Right atrium auricular region (tissue), 2 donors: ENCODE results near the gene SPRTN. TPM values are rescaled to one million over a fixed set of nuclear protein-coding genes. Genes with fewer than 3 reads are reported as not detected.
A peak's percentile ranks its signal among the peaks of the same experiment; 100 is the strongest.

ENCODE experiments used
- DNase-seq: peaks from one replicate; pipeline ENCODE4 v3.0.0-alpha.2; 2019; ENCODE audit warnings: low spot score
- H3K27ac ChIP-seq, 2 donors: fragments of 200-600 bp; sonication (generic); 1 replicate in 1 of 2; 2 replicates in 1 of 2; pipeline ENCODE4 v1.5.1; 2016 to 2019
- H3K27me3 ChIP-seq, 2 donors: fragments of 200-600 bp; sonication (generic); one replicate each; pipeline versions ENCODE4 v1.5.1 to v1.6.0; 2017 to 2019
- H3K36me3 ChIP-seq: fragments of 200-600 bp; sonication (generic); one replicate; pipeline ENCODE4 v1.5.1; 2016
- H3K4me1 ChIP-seq, 2 donors: fragments of 200-600 bp; sonication (generic); one replicate each; pipeline versions ENCODE4 v1.5.1 to v1.6.0; 2017 to 2019
- H3K4me3 ChIP-seq, 2 donors: fragments of 200-600 bp; sonication (generic); 1 replicate in 1 of 2; 2 replicates in 1 of 2; pipeline ENCODE4 v1.5.1; 2017 to 2019; ENCODE audit warnings: mild to moderate bottlenecking in 1 of 2, moderate library complexity in 1 of 2
- H3K9me3 ChIP-seq, 2 donors: fragments of 200-600 bp; sonication (generic); one replicate each; pipeline ENCODE4 v1.5.1; 2019
- CTCF ChIP-seq, 2 donors: fragments of 200-600 bp; sonication (generic); IDR thresholded peaks; one replicate each; pipeline ENCODE4 v1.5.1; 2019; ENCODE audit warnings: antibody characterized with exemption in 2 of 2
- total RNA-seq, 2 donors: library from RNA; depleted of rRNA; stranded (reverse); fragments of >200 nt; gene quantifications; one replicate each; pipeline ENCODE4 v1.1.0, GENCODE V29; 2016

The SPRTN gene
- 1 to 10 TPM; 8.9 to 9.1 TPM for total RNA-seq

DNA sequence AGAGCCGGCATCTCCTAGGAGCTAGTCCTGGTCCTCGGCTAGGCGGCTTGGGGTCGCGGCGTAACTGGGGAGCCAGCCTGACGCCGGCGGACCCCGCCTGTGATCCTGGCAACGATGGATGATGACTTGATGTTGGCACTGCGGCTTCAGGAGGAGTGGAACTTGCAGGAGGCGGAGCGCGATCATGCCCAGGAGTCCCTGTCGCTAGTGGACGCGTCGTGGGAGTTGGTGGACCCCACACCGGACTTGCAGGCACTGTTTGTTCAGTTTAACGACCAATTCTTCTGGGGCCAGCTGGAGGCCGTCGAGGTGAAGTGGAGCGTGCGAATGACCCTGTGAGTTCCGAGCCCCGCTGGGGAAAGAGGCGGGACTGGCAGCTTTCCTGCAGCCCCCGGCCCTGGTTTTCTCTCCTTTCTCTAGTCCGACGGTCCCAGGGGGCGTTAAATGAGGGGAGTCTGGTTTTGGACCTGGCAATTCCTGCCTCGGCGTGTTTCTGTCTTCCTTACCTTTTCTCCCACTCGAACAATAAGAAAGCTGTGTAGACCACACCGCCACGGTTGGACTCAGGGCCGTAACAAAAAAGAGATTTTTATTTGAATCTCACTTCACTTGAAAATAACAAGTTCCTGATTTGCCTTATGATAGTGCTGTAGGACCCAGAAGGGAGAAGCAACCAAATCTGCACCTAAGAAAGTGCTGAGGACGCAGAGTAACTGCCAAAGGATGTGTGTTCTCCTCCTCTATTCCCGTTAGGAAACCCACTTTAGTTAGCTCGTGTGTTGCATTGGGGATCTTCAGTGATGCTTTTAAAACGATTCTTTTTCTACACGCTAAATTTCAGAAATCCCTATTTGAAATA, at the start of gene SPRTN:
Gene SPRTN, plus strand, starts transcription at position 24 of the 859 bp plus-strand sequence. Its CDS starts 91 bp downstream, at position 115.
- no peak for TF ChIP-seq CTCF (IDR thresholded peaks at IDR 0.05)
- DNase-seq, result peak; percentile 87
- peaks cover 0 to 51% of the 10 kb centered on the region in 2 donors for H3K4me1 ChIP-seq
- peak within 1 kb of the TSS; percentile 89 to 96 for H3K27ac ChIP-seq
- H3K27me3 ChIP-seq, result no peaks in the 10 kb centered on the region
- H3K36me3 ChIP-seq, result peaks cover 15% of the 10 kb centered on the region
- H3K4me3 ChIP-seq, result peak within 1 kb of the TSS; percentile 79 to 89
- no peaks in the 10 kb centered on the region for H3K9me3 ChIP-seq

DNA sequence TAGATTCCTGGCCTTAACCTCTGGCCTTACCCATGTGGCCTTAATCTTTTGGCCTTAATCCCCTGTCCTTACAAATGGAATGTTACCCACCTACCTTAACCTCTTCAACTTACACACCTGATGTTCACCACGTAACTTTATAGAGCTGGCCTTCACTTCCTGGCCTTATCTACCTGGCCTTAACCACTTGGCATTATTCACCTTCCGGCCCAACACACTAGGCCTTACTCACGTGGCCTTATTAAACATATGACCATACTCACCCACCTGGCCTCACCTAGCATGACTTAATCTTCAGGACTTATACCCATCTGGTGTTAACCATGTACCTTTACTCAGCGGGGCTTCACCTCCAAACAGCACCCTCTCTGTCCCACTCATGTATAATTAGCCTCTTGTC, 42.2 kb upstream of the SPRTN start:
- DNase-seq, result no peak
- Histone ChIP-seq H3K9me3 (no peaks in the 10 kb centered on the region), H3K27me3 (no peaks in the 10 kb centered on the region), H3K36me3 (no peaks in the 10 kb centered on the region), H3K4me1 (no peaks in the 10 kb centered on the region), H3K4me3 (no peak overlapping the region), H3K27ac (no peak overlapping the region)
- TF ChIP-seq CTCF (IDR thresholded peaks at IDR 0.05), result no peak

GRCh38 chr1:231301990-231302389, 36.1 kb upstream of the SPRTN start:
- Histone ChIP-seq H3K9me3 (no peaks in the 10 kb centered on the region), H3K27ac (no peak overlapping the region), H3K4me3 (no peak overlapping the region), H3K36me3 (no peaks in the 10 kb centered on the region), H3K27me3 (no peaks in the 10 kb centered on the region), H3K4me1 (no peaks in the 10 kb centered on the region)
- DNase-seq, result no peak
- TF ChIP-seq CTCF (IDR thresholded peaks at IDR 0.05), result no peak

DNA sequence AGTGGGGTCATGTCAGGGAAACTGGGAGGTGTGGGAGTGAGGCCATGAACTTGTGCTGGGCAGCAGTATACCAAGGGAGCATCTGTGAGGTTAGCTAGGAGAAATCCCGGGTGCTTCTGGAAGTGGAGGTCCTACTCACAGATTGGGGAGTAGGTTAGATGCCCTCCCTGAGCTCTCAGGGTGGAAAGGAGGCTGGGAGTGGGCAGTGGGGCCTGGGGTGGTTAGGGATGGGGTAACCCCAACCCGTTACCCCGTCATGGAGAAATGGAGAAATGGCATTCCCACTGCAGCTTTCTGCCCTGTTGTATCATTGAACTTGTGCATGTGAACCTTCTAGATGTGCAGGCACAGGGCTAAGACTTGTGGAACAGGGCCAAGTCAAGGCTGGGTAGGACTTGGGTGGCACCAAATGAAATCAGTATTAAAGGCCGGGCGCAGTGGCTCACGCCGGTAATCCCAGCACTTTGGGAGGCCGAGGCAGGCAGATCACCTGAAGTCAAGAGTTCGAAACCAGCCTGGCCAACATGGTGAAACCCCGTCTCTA, 27.6 kb upstream of the SPRTN start:
- Histone ChIP-seq H3K27ac (no peak overlapping the region), H3K27me3 (no peaks in the 10 kb centered on the region), H3K4me3 (no peak overlapping the region), H3K9me3 (no peaks in the 10 kb centered on the region), H3K36me3 (no peaks in the 10 kb centered on the region), H3K4me1 (no peaks in the 10 kb centered on the region)
- no peak for DNase-seq
- TF ChIP-seq CTCF (IDR thresholded peaks at IDR 0.05), result no peak

DNA sequence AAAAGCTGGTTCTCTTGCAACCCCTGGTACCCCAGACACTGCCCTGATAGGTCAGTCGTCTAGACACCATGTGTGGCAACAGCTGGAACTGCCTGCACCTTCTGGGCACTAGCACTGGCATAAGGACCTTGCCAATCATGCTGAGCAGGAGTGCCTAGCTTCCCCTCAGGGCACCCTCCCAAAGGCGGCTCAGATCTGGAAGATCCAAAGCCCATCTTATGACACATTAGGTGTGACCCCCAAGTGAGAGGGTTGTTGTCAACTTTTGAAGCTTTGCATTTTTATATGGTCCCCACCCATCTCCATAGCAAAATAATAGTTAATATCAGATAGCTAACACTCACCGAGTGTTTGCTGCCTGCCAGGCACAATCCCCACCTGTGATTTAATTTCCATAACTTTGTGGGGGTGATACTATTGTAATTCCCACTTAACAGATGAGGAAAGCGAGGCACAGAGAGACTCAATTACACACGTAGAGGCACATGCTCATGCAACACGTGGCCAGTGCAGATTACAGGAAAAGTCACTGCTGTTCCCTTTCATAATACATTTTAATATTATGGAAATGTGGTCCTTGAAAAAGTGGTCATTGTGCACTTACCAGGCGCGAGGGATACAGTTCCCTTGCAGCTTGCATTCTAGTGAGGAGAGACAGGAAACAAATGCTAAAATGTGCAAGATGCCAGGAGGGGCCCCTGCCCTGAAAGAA, 26.2 kb upstream of the SPRTN start:
- no peak for TF ChIP-seq CTCF (IDR thresholded peaks at IDR 0.05)
- Histone ChIP-seq H3K4me3 (no peak overlapping the region), H3K9me3 (no peaks in the 10 kb centered on the region), H3K36me3 (no peaks in the 10 kb centered on the region), H3K27me3 (no peaks in the 10 kb centered on the region), H3K27ac (no peak overlapping the region), H3K4me1 (no peaks in the 10 kb centered on the region)
- no peak for DNase-seq
